NCI-H1048 (cell line): ENCODE data around the gene RBP2.
"Not testable (repeated sequence)": the region's sequence is repeated elsewhere in the genome, so short reads cannot be mapped to it uniquely, and the experiment has no call there.

Source experiments
- DNase-seq: peaks from one replicate; lab custom pipeline; 2025; lab: John Stamatoyannopoulos, UW

The RBP2 gene

GRCh38 chr3:139441656-139442055 is 34.7 kb downstream of the RBP2 start:
- no peak for DNase-seq

GRCh38 chr3:139440639-139441556 is 35.4 kb downstream of the RBP2 start:
- no peak for DNase-seq

GRCh38 chr3:139439278-139439677 is 37.0 kb downstream of the RBP2 start:
- no peak for DNase-seq

GRCh38 chr3:139434764-139435307 is 41.5 kb downstream of the RBP2 start:
- DNase-seq = no peak

- no peak for DNase-seq
Observed at GRCh38 chr3:139434228-139434627, 42.1 kb downstream of the RBP2 start.

- DNase-seq = no peak
Observed at GRCh38 chr3:139433089-139433488, 43.2 kb downstream of the RBP2 start.

GRCh38 chr3:139430493-139430892 is 45.8 kb downstream of the RBP2 start:
- no peak for DNase-seq

- DNase-seq = peak; percentile 65
Observed at GRCh38 chr3:139427283-139428060, 48.8 kb downstream of the RBP2 start.

- no peak for DNase-seq
Observed at GRCh38 chr3:139425745-139426400, 50.4 kb downstream of the RBP2 start.

GRCh38 chr3:139423232-139423631 is 53.1 kb downstream of the RBP2 start:
- no peak for DNase-seq

GRCh38 chr3:139421460-139421859 is 54.9 kb downstream of the RBP2 start:
- DNase-seq = no peak

- no peak for DNase-seq
Observed at GRCh38 chr3:139421040-139421439, 55.3 kb downstream of the RBP2 start.

- DNase-seq = no peak
Observed at GRCh38 chr3:139418144-139418543, 58.2 kb downstream of the RBP2 start.

- no peak for DNase-seq
Observed at GRCh38 chr3:139416275-139416674, 60.0 kb downstream of the RBP2 start.

- no peak for DNase-seq
Observed at GRCh38 chr3:139414608-139415224, 61.6 kb downstream of the RBP2 start.

GRCh38 chr3:139412891-139413290 is 63.4 kb downstream of the RBP2 start:
- DNase-seq = not testable (repeated sequence)
